Measurements from ENCODE around the gene FOXO3. TPM values are rescaled to one million over a fixed set of nuclear protein-coding genes. Genes with fewer than 3 reads are reported as not detected.

The FOXO3 gene
- total and polyA plus RNA-seq, 2 of the 13 experiments (the other 11 are each of a cell fraction or from before 2014, with no cell fraction given) = 16.0 to 22.5 TPM

DNA sequence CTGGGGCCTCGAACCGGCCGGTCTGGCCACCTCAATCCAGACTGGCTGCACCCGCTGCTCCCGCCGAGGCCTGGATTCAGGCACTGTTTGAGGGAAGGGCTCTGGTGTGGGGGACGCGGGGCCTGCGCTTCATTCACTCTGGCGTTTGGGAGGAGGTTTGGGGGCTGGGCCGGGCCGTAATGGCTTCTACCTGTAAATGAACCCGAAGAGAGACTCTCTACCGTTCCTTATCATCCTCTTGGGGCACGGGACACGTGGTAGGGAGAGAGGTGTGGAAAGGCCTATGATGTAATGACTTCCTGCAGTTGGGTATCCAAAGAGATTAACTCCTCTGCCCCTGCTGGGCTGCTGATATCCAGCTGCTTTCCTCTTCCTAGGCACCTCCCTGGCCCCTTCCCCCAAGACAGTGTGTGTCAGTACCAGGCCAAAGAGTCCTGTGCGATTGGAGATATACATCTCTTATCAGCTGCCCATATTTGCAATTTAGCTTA lies 1.8 kb downstream of the FOXO3 start (continued):
- TF ChIP-seq MIER2 (CRISPR knock-in tag; IDR thresholded peaks at IDR 0.05) (no peak), ZFP36L2 (CRISPR knock-in tag; IDR thresholded peaks at IDR 0.05) (no peak), POLR2A (IDR thresholded peaks at IDR 0.05; ENCODE audit: insufficient read depth in 1 of 2, low read depth in 2 of 2, low read length in 2 of 2) (peak in 1 of 2 experiments; percentile 34; a peak in 1 of 4 replicates), ZBTB38 (CRISPR knock-in tag; IDR thresholded peaks at IDR 0.05) (peak; percentile 44; the same call in 1 of the 2 replicates), SNAI1 (CRISPR knock-in tag; IDR thresholded peaks at IDR 0.05; ENCODE audit: borderline replicate concordance) (no peak), AHR (CRISPR knock-in tag; IDR thresholded peaks at IDR 0.05) (peak; percentile 33), KDM2A (CRISPR knock-in tag; IDR thresholded peaks at IDR 0.05; ENCODE audit: borderline replicate concordance, low read depth) (peak; percentile 52), ZNF451 (CRISPR knock-in tag; IDR thresholded peaks at IDR 0.05) (no peak), U2AF1 (optimal IDR thresholded peaks at IDR 0.05; ENCODE audit: low read depth, low read length) (no peak), ZNF569 (CRISPR knock-in tag; IDR thresholded peaks at IDR 0.05; ENCODE audit: borderline replicate concordance) (no peak), HMG20A (CRISPR knock-in tag; IDR thresholded peaks at IDR 0.05; ENCODE audit: borderline replicate concordance) (0 out of 2 replicates have a peak, but pooled peaks have one; percentile 18), ASH2L (IDR thresholded peaks at IDR 0.05; ENCODE audit: insufficient read length, low read depth, low read length) (peak; percentile 40), ZNF263 (CRISPR knock-in tag; IDR thresholded peaks at IDR 0.05) (peak; percentile 30; the same call in 1 of the 2 replicates), RXRB (CRISPR knock-in tag; IDR thresholded peaks at IDR 0.05; ENCODE audit: borderline replicate concordance) (peak; percentile 55; the same call in 1 of the 2 replicates), JUNB (CRISPR knock-in tag; IDR thresholded peaks at IDR 0.05; ENCODE audit: borderline replicate concordance) (no peak), TAF1 (CRISPR knock-in tag; IDR thresholded peaks at IDR 0.05) (peak; percentile 49; the same call in 1 of the 2 replicates), CREB1 (IDR thresholded peaks at IDR 0.05) (no peak), CREB1 (CRISPR knock-in tag; IDR thresholded peaks at IDR 0.05) (peak; percentile 56), RAD51 (IDR thresholded peaks at IDR 0.05; ENCODE audit: borderline replicate concordance) (peak; percentile 30; the same call in 1 of the 2 replicates)
- TF ChIP-seq, protein P1, sequence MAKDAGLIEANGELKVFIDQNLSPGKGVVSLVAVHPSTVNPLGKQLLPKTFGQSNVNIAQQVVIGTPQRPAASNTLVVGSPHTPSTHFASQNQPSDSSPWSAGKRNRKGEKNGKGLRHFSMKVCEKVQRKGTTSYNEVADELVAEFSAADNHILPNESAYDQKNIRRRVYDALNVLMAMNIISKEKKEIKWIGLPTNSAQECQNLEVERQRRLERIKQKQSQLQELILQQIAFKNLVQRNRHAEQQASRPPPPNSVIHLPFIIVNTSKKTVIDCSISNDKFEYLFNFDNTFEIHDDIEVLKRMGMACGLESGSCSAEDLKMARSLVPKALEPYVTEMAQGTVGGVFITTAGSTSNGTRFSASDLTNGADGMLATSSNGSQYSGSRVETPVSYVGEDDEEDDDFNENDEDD (CRISPR knock-in tag; IDR thresholded peaks at IDR 0.05; ENCODE audit: borderline replicate concordance) = peak; percentile 79
- TF ChIP-seq, protein P2, sequence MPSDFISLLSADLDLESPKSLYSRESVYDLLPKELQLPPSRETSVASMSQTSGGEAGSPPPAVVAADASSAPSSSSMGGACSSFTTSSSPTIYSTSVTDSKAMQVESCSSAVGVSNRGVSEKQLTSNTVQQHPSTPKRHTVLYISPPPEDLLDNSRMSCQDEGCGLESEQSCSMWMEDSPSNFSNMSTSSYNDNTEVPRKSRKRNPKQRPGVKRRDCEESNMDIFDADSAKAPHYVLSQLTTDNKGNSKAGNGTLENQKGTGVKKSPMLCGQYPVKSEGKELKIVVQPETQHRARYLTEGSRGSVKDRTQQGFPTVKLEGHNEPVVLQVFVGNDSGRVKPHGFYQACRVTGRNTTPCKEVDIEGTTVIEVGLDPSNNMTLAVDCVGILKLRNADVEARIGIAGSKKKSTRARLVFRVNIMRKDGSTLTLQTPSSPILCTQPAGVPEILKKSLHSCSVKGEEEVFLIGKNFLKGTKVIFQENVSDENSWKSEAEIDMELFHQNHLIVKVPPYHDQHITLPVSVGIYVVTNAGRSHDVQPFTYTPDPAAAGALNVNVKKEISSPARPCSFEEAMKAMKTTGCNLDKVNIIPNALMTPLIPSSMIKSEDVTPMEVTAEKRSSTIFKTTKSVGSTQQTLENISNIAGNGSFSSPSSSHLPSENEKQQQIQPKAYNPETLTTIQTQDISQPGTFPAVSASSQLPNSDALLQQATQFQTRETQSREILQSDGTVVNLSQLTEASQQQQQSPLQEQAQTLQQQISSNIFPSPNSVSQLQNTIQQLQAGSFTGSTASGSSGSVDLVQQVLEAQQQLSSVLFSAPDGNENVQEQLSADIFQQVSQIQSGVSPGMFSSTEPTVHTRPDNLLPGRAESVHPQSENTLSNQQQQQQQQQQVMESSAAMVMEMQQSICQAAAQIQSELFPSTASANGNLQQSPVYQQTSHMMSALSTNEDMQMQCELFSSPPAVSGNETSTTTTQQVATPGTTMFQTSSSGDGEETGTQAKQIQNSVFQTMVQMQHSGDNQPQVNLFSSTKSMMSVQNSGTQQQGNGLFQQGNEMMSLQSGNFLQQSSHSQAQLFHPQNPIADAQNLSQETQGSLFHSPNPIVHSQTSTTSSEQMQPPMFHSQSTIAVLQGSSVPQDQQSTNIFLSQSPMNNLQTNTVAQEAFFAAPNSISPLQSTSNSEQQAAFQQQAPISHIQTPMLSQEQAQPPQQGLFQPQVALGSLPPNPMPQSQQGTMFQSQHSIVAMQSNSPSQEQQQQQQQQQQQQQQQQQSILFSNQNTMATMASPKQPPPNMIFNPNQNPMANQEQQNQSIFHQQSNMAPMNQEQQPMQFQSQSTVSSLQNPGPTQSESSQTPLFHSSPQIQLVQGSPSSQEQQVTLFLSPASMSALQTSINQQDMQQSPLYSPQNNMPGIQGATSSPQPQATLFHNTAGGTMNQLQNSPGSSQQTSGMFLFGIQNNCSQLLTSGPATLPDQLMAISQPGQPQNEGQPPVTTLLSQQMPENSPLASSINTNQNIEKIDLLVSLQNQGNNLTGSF (CRISPR knock-in tag; IDR thresholded peaks at IDR 0.05) = peak; percentile 47; the same call in 1 of the 2 replicates
- TF ChIP-seq, protein P3, sequence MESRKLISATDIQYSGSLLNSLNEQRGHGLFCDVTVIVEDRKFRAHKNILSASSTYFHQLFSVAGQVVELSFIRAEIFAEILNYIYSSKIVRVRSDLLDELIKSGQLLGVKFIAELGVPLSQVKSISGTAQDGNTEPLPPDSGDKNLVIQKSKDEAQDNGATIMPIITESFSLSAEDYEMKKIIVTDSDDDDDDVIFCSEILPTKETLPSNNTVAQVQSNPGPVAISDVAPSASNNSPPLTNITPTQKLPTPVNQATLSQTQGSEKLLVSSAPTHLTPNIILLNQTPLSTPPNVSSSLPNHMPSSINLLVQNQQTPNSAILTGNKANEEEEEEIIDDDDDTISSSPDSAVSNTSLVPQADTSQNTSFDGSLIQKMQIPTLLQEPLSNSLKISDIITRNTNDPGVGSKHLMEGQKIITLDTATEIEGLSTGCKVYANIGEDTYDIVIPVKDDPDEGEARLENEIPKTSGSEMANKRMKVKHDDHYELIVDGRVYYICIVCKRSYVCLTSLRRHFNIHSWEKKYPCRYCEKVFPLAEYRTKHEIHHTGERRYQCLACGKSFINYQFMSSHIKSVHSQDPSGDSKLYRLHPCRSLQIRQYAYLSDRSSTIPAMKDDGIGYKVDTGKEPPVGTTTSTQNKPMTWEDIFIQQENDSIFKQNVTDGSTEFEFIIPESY (CRISPR knock-in tag; IDR thresholded peaks at IDR 0.05) = no peak
- TF ChIP-seq, protein P4, sequence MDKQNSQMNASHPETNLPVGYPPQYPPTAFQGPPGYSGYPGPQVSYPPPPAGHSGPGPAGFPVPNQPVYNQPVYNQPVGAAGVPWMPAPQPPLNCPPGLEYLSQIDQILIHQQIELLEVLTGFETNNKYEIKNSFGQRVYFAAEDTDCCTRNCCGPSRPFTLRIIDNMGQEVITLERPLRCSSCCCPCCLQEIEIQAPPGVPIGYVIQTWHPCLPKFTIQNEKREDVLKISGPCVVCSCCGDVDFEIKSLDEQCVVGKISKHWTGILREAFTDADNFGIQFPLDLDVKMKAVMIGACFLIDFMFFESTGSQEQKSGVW (CRISPR knock-in tag; IDR thresholded peaks at IDR 0.05; ENCODE audit: borderline replicate concordance) = no peak
